ENCODE results near the gene KCNMA1.

The KCNMA1 gene

DNA sequence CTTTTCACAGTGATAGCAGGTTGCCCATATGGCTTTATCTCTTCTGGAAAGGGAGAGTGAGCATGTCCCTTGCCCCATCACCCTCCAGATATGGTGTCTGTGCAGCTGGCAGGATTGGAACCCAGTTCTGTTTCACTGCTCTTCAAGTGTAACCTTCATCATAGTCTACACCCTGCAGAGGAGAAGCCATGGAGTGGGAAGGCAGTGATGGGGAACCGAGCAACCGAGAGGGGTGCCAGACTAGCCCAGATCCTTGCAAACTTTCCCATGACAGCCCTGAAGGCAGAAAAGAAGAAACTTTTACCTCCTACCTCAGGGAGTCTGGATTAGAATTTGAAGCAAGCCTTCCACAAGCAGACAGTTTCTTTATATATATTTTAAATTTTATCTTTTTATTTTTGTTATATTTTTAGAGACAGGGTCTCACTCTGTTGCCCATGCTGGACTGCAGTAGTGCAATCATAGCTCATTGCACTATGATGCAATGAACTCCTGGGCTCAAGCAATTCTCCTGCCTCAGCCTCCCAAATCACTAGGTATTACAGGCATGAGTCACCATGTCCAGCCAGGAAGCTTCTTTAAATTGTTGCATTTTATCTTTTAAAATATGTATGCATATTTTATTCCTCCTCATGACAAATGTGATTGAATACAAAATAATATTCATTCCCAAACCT lies 133.3 kb downstream of the KCNMA1 start:
- Mint-ChIP-seq H3K4me1 (ENCODE audit: low read depth) (no peaks in the 10 kb centered on the region), H3K27ac (no peak overlapping the region), H3K9me3 (no peaks in the 10 kb centered on the region), H3K4me3 (no peak overlapping the region), H3K27me3 (ENCODE audit: low read depth) (no peaks in the 10 kb centered on the region), H3K36me3 (ENCODE audit: low read depth) (no peaks in the 10 kb centered on the region)
- DNase-seq (ENCODE audit: low spot score) = no peak

- H3K4me3 Mint-ChIP-seq = no peak overlapping the region
- H3K36me3 Mint-ChIP-seq (ENCODE audit: low read depth) = no peaks in the 10 kb centered on the region
- H3K27me3 Mint-ChIP-seq (ENCODE audit: low read depth) = no peaks in the 10 kb centered on the region
- no peaks in the 10 kb centered on the region for H3K4me1 Mint-ChIP-seq (ENCODE audit: low read depth)
- no peak for DNase-seq (ENCODE audit: low spot score)
- H3K27ac Mint-ChIP-seq = no peak overlapping the region
- no peaks in the 10 kb centered on the region for H3K9me3 Mint-ChIP-seq
Measured at GRCh38 chr10:77501846-77502261, 135.8 kb downstream of the KCNMA1 start.

DNA sequence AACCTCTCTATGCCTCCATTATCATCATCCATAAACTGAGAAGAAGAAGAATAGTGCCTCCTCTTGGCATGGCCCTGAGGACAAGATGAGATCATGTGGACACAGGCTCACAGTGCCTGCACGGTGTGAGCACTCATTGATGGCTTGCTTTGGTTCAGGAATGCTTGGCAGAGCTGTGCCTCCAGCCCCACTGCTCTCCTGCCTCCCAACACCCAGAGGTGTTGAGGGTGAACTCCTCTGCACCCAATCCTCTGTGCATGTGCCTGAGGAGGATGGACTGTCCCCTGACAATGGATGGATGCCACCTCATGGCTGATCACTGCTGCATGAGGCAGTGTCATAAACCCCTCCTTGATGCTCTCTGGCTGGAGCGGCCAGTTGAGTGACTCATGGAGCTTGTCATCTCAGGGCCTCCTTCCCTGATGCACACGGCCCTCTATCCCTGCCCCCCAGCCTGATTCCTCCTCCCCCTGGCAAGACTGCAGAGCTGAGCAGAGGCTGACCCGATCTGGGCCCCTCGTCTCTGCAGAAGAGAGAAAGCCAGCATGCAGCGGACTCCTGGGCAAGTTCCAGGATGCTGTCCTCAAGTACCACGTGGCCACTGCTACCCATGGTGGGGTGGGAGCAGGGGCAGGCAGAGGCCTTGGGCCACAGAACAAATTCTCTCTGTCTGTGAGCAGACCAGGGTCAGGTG lies 136.3 kb downstream of the KCNMA1 start:
- DNase-seq (ENCODE audit: low spot score) = no peak
- Mint-ChIP-seq H3K4me3 (no peak overlapping the region), H3K27ac (no peak overlapping the region), H3K36me3 (ENCODE audit: low read depth) (no peaks in the 10 kb centered on the region), H3K27me3 (ENCODE audit: low read depth) (no peaks in the 10 kb centered on the region), H3K4me1 (ENCODE audit: low read depth) (no peaks in the 10 kb centered on the region), H3K9me3 (no peaks in the 10 kb centered on the region)

GRCh38 chr10:77500754-77501151 lies 136.9 kb downstream of the KCNMA1 start:
- H3K4me1 Mint-ChIP-seq (ENCODE audit: low read depth) = no peaks in the 10 kb centered on the region
- H3K9me3 Mint-ChIP-seq = no peaks in the 10 kb centered on the region
- no peaks in the 10 kb centered on the region for H3K36me3 Mint-ChIP-seq (ENCODE audit: low read depth)
- H3K27ac Mint-ChIP-seq = no peak overlapping the region
- no peak overlapping the region for H3K4me3 Mint-ChIP-seq
- H3K27me3 Mint-ChIP-seq (ENCODE audit: low read depth) = no peaks in the 10 kb centered on the region
- DNase-seq (ENCODE audit: low spot score) = no peak

- no peaks in the 10 kb centered on the region for H3K9me3 Mint-ChIP-seq
- no peaks in the 10 kb centered on the region for H3K27me3 Mint-ChIP-seq (ENCODE audit: low read depth)
- H3K27ac Mint-ChIP-seq = no peak overlapping the region
- H3K36me3 Mint-ChIP-seq (ENCODE audit: low read depth) = no peaks in the 10 kb centered on the region
- DNase-seq (ENCODE audit: low spot score) = no peak
- no peaks in the 10 kb centered on the region for H3K4me1 Mint-ChIP-seq (ENCODE audit: low read depth)
- no peak overlapping the region for H3K4me3 Mint-ChIP-seq
Measured at GRCh38 chr10:77498829-77499228, 138.8 kb downstream of the KCNMA1 start.

DNA sequence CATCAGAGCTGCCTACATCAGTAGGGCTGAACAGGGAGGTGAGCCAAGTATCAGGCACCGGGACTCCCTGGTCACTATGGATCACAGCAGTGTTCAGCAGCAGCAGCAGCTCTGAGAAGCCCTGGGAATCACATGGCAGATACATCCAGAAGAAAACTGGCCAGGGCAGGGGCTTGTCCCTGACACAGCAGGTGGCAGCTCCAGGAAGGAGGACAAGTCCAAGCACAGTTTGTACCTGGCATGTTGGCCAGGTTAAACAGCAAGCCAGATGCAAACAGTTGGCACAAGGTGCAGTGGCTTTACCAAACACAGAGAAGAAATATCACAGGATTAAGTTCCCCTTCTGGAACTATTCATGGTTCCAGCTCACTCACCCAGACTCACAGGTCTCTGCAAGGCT lies 139.4 kb downstream of the KCNMA1 start:
- no peaks in the 10 kb centered on the region for H3K27me3 Mint-ChIP-seq (ENCODE audit: low read depth)
- DNase-seq (ENCODE audit: low spot score) = no peak
- no peak overlapping the region for H3K27ac Mint-ChIP-seq
- H3K4me1 Mint-ChIP-seq (ENCODE audit: low read depth) = no peaks in the 10 kb centered on the region
- H3K9me3 Mint-ChIP-seq = no peaks in the 10 kb centered on the region
- H3K4me3 Mint-ChIP-seq = no peak overlapping the region
- no peaks in the 10 kb centered on the region for H3K36me3 Mint-ChIP-seq (ENCODE audit: low read depth)

DNA sequence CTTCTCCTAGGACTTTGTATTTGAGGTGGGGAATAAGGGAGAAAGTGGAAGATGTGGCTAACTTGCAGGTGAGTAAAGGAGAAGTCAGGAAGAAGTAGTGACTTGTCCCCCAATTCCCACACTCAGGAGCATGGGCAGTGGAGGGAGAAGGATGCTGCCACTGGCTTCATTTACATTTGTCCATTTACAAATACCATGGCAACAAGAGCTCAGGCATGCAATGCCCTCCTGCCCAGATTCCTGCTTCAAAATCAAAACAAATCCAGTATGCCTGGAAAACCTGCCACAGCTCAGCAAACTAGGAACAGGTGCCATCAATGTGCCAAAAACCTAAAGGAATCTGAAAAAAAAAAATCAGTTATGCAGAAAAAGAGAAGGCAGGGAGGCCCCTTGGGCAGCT lies 139.9 kb downstream of the KCNMA1 start:
- DNase-seq (ENCODE audit: low spot score) = no peak
- Mint-ChIP-seq H3K4me1 (ENCODE audit: low read depth) (no peaks in the 10 kb centered on the region), H3K4me3 (no peak overlapping the region), H3K27ac (no peak overlapping the region), H3K27me3 (ENCODE audit: low read depth) (no peaks in the 10 kb centered on the region), H3K9me3 (no peaks in the 10 kb centered on the region), H3K36me3 (ENCODE audit: low read depth) (no peaks in the 10 kb centered on the region)

DNA sequence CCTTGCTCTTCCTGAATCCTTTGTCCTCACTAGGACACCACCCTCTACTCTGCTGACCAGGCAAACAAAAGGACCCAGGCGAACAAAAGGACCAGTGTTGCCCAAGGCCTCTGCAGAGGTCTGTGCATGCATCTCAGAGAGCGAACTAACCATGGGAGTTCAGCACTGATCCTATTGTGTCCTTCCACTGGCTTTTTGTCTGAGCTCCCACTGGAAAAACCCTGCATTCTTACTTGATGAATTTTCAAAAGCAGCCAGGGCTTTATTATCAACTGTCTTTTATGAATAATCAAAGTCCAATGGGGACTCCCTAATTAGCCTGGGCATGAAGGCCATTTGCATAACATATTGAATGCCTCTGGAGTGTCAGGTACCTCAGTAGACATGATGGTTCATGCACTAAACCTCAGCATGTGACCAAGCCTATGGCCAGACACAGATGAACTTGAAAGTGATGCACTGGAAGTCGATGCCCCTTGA lies 140.6 kb downstream of the KCNMA1 start:
- Mint-ChIP-seq H3K27me3 (ENCODE audit: low read depth) (no peaks in the 10 kb centered on the region), H3K4me3 (no peak overlapping the region), H3K27ac (no peak overlapping the region), H3K36me3 (ENCODE audit: low read depth) (no peaks in the 10 kb centered on the region), H3K4me1 (ENCODE audit: low read depth) (no peaks in the 10 kb centered on the region), H3K9me3 (no peaks in the 10 kb centered on the region)
- no peak for DNase-seq (ENCODE audit: low spot score)

GRCh38 chr10:77494756-77495541 lies 142.7 kb downstream of the KCNMA1 start:
- Mint-ChIP-seq H3K27ac (no peak overlapping the region), H3K27me3 (ENCODE audit: low read depth) (no peaks in the 10 kb centered on the region), H3K4me3 (no peak overlapping the region), H3K36me3 (ENCODE audit: low read depth) (no peaks in the 10 kb centered on the region), H3K9me3 (no peaks in the 10 kb centered on the region), H3K4me1 (ENCODE audit: low read depth) (no peaks in the 10 kb centered on the region)
- DNase-seq (ENCODE audit: low spot score) = no peak

DNA sequence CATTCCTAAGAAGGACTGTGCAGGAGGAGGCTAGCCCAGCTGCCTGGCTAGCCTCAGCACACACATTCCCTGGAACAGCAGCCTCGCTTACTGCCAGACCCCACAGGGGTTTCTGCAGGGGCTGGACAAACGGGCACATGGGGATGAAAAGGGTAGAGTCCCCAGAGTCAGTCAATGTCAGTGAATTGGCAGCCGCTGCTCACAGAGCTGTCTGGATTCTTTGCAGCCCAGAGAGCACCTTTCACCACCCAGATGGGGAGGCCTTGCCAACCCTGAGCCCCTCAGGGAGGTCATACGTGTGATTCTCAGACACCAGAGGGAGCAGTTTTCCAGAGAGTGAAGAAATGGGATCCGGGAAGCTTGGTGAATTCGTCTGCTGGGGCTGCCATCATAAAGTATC lies 143.3 kb downstream of the KCNMA1 start:
- Mint-ChIP-seq H3K4me3 (no peak overlapping the region), H3K27me3 (ENCODE audit: low read depth) (no peaks in the 10 kb centered on the region), H3K9me3 (no peaks in the 10 kb centered on the region), H3K36me3 (ENCODE audit: low read depth) (no peaks in the 10 kb centered on the region), H3K4me1 (ENCODE audit: low read depth) (no peaks in the 10 kb centered on the region), H3K27ac (no peak overlapping the region)
- no peak for DNase-seq (ENCODE audit: low spot score)

DNA sequence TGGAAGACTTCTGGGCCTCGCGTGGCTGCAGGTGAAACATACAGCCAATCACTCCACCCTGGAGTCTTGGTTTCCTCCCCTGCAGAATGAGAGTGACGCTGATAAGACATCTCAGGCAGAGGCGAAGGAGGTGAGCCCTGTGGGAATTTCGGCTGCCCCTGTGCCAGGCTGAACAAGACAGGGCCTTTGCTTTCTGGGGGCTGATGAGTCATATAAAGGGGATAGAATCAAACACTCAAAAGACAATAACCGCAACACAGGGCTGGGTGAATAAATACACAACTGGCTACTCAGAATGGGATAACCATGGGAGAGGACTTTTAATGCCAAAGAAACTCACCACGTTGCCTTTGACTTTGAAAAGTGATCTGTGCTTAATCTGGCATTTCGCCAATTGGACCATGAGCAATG lies 143.8 kb downstream of the KCNMA1 start:
- DNase-seq (ENCODE audit: low spot score) = no peak
- H3K27me3 Mint-ChIP-seq (ENCODE audit: low read depth) = no peaks in the 10 kb centered on the region
- no peaks in the 10 kb centered on the region for H3K9me3 Mint-ChIP-seq
- H3K4me3 Mint-ChIP-seq = no peak overlapping the region
- no peaks in the 10 kb centered on the region for H3K36me3 Mint-ChIP-seq (ENCODE audit: low read depth)
- no peak overlapping the region for H3K27ac Mint-ChIP-seq
- H3K4me1 Mint-ChIP-seq (ENCODE audit: low read depth) = no peaks in the 10 kb centered on the region

GRCh38 chr10:77493239-77493806 lies 144.3 kb downstream of the KCNMA1 start:
- Mint-ChIP-seq H3K4me3 (no peak overlapping the region), H3K9me3 (no peaks in the 10 kb centered on the region), H3K27ac (no peak overlapping the region)

DNA sequence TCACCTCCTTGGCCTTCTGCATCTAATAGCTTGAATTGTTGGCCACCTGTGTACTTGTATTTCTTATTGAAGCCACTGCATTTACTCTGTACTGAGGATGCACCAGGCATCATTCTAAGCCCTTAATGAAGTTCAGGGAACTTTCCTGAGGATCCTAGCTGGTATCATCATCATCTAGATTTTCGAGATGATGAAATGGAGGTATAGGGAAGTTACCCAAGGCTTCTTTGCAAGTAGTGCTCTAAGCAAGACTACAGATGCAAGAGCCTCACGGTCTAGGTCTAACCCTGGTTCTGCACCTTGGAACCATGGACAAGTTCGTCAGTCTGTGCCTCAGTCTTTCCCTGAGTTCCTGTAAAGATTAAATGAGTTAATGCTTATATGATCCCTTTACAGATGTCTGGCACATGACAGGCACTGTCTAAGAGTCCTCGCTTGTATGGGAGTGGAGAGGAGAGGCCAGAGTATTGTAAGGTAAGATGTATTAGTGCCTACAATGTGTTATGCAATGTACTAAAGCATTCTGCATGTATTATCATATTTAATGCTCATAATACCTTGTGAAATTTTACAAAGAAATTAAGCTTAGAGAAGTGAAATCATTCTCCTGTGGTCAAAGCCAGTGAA lies 145.1 kb downstream of the KCNMA1 start:
- Mint-ChIP-seq H3K36me3 (ENCODE audit: low read depth) (no peaks in the 10 kb centered on the region), H3K27me3 (ENCODE audit: low read depth) (no peaks in the 10 kb centered on the region), H3K9me3 (no peaks in the 10 kb centered on the region), H3K4me3 (no peak overlapping the region), H3K27ac (no peak overlapping the region), H3K4me1 (ENCODE audit: low read depth) (no peaks in the 10 kb centered on the region)
- no peak for DNase-seq (ENCODE audit: low spot score)

More at GRCh38 chr10:77493239-77493806, 144.3 kb downstream of the KCNMA1 start:
- no peak for DNase-seq (ENCODE audit: low spot score)
- H3K4me1 Mint-ChIP-seq (ENCODE audit: low read depth) = no peaks in the 10 kb centered on the region
- H3K27me3 Mint-ChIP-seq (ENCODE audit: low read depth) = no peaks in the 10 kb centered on the region
- H3K36me3 Mint-ChIP-seq (ENCODE audit: low read depth) = no peaks in the 10 kb centered on the region

All from T-helper 2 cell treated with Interferon-gamma antibody and Interleukin-4, amounts not matched to agents 5 μg/mL and 100 μg/mL, for 36 hours (primary cell).